ENCODE results near the gene COG5.
A peak's percentile ranks its signal among the peaks of the same experiment; 100 is the strongest.

The COG5 gene

GRCh38 chr7:107467972-107468371 is 95.7 kb downstream of the COG5 start:
- ATAC-seq: no peak
- TF ChIP-seq ZC3H10 (CRISPR knock-in tag; IDR thresholded peaks at IDR 0.05) (no peak), ZNF565 (CRISPR knock-in tag; conservative IDR thresholded peaks at IDR 0.05; ENCODE audit: low read depth) (no peak), ZFP3 (CRISPR knock-in tag; IDR thresholded peaks at IDR 0.05) (no peak)

DNA sequence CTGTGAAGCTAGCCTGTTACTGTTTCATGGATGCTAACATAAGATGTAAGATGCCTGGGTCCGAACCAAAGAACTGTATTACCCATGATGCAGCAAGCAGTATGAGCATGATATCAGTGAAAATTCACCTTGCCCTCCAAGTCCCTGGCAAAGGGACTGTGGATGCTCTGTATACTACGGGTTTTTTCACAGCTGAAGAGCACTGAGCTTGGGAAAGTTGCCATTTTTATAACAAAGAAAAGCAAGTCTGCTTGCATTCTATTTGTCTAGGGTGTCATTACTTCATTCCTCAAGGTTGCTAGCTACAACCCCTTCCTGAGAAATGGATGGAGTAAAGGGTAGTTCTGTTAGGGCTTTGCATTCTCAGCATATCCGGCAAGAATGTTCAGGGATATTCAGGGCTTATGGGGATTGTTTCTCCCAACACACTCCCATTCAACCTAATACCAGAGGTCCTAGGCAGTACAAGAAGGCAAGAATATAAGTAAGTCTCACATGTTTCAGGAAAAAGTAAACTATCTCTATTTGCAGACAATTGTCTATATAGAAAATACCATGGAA is 99.0 kb downstream of the COG5 start:
- ATAC-seq: no peak
- TF ChIP-seq ZC3H10 (CRISPR knock-in tag; IDR thresholded peaks at IDR 0.05): no peak
- TF ChIP-seq, protein P1, sequence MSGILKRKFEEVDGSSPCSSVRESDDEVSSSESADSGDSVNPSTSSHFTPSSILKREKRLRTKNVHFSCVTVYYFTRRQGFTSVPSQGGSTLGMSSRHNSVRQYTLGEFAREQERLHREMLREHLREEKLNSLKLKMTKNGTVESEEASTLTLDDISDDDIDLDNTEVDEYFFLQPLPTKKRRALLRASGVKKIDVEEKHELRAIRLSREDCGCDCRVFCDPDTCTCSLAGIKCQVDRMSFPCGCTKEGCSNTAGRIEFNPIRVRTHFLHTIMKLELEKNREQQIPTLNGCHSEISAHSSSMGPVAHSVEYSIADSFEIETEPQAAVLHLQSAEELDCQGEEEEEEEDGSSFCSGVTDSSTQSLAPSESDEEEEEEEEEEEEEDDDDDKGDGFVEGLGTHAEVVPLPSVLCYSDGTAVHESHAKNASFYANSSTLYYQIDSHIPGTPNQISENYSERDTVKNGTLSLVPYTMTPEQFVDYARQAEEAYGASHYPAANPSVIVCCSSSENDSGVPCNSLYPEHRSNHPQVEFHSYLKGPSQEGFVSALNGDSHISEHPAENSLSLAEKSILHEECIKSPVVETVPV (CRISPR knock-in tag; IDR thresholded peaks at IDR 0.05): no peak
- TF ChIP-seq BACH2 (CRISPR knock-in tag; IDR thresholded peaks at IDR 0.05; ENCODE audit: borderline replicate concordance): no peak
- no peak for TF ChIP-seq TCF4 (CRISPR knock-in tag; IDR thresholded peaks at IDR 0.05; ENCODE audit: borderline replicate concordance)
- TF ChIP-seq OSR1 (CRISPR knock-in tag; IDR thresholded peaks at IDR 0.05): no peak
- no peak for TF ChIP-seq CSDC2 (CRISPR knock-in tag; IDR thresholded peaks at IDR 0.05)
- TF ChIP-seq PPARA (CRISPR knock-in tag; IDR thresholded peaks at IDR 0.05; ENCODE audit: borderline replicate concordance): no peak
- TF ChIP-seq SNAI2 (CRISPR knock-in tag; IDR thresholded peaks at IDR 0.05): no peak
- TF ChIP-seq ARNTL (CRISPR knock-in tag; IDR thresholded peaks at IDR 0.05; ENCODE audit: borderline replicate concordance, low read depth): no peak
- TF ChIP-seq, protein P2, sequence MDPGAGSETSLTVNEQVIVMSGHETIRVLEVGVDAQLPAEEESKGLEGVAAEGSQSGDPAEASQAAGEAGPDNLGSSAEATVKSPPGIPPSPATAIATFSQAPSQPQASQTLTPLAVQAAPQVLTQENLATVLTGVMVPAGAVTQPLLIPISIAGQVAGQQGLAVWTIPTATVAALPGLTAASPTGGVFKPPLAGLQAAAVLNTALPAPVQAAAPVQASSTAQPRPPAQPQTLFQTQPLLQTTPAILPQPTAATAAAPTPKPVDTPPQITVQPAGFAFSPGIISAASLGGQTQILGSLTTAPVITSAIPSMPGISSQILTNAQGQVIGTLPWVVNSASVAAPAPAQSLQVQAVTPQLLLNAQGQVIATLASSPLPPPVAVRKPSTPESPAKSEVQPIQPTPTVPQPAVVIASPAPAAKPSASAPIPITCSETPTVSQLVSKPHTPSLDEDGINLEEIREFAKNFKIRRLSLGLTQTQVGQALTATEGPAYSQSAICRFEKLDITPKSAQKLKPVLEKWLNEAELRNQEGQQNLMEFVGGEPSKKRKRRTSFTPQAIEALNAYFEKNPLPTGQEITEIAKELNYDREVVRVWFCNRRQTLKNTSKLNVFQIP (CRISPR knock-in tag; IDR thresholded peaks at IDR 0.05; ENCODE audit: borderline replicate concordance, low read depth): no peak
- no peak for TF ChIP-seq ZNF8 (CRISPR knock-in tag; IDR thresholded peaks at IDR 0.05)
- TF ChIP-seq, protein P3, sequence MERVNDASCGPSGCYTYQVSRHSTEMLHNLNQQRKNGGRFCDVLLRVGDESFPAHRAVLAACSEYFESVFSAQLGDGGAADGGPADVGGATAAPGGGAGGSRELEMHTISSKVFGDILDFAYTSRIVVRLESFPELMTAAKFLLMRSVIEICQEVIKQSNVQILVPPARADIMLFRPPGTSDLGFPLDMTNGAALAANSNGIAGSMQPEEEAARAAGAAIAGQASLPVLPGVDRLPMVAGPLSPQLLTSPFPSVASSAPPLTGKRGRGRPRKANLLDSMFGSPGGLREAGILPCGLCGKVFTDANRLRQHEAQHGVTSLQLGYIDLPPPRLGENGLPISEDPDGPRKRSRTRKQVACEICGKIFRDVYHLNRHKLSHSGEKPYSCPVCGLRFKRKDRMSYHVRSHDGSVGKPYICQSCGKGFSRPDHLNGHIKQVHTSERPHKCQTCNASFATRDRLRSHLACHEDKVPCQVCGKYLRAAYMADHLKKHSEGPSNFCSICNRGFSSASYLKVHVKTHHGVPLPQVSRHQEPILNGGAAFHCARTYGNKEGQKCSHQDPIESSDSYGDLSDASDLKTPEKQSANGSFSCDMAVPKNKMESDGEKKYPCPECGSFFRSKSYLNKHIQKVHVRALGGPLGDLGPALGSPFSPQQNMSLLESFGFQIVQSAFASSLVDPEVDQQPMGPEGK (CRISPR knock-in tag; IDR thresholded peaks at IDR 0.05; ENCODE audit: borderline replicate concordance): no peak
- no peak for TF ChIP-seq ZNF70 (CRISPR knock-in tag; IDR thresholded peaks at IDR 0.05)
- TF ChIP-seq RARB (CRISPR knock-in tag; IDR thresholded peaks at IDR 0.05): no peak
- TF ChIP-seq ZFP3 (CRISPR knock-in tag; IDR thresholded peaks at IDR 0.05): no peak
- TF ChIP-seq ZNF565 (CRISPR knock-in tag; conservative IDR thresholded peaks at IDR 0.05; ENCODE audit: low read depth): no peak

GRCh38 chr7:107463139-107464078 is 100.3 kb downstream of the COG5 start:
- TF ChIP-seq, protein P2 (CRISPR knock-in tag; IDR thresholded peaks at IDR 0.05; ENCODE audit: borderline replicate concordance, low read depth): no peak
- TF ChIP-seq ZNF565 (CRISPR knock-in tag; conservative IDR thresholded peaks at IDR 0.05; ENCODE audit: low read depth) (no peak), RARB (CRISPR knock-in tag; IDR thresholded peaks at IDR 0.05) (no peak), ISL1 (CRISPR knock-in tag; IDR thresholded peaks at IDR 0.05) (no peak), GLIS3 (CRISPR knock-in tag; IDR thresholded peaks at IDR 0.05) (no peak), ESRRG (CRISPR knock-in tag; IDR thresholded peaks at IDR 0.05) (no peak), ZFP30 (CRISPR knock-in tag; IDR thresholded peaks at IDR 0.05) (no peak), TCF4 (CRISPR knock-in tag; IDR thresholded peaks at IDR 0.05; ENCODE audit: borderline replicate concordance) (no peak), ZNF8 (CRISPR knock-in tag; IDR thresholded peaks at IDR 0.05) (no peak), ARNTL (CRISPR knock-in tag; IDR thresholded peaks at IDR 0.05; ENCODE audit: borderline replicate concordance, low read depth) (no peak)
- TF ChIP-seq, protein P3 (CRISPR knock-in tag; IDR thresholded peaks at IDR 0.05; ENCODE audit: borderline replicate concordance): no peak
- TF ChIP-seq, protein P1 (CRISPR knock-in tag; IDR thresholded peaks at IDR 0.05): no peak
- peak; percentile 100 for ATAC-seq
